GM19452 (cell line): ENCODE data around the gene RFLNA.

Experiments
- ATAC-seq: cut with Tn5 transposase; IDR thresholded peaks from one replicate; pipeline ENCODE4 v1.9.1; 2021; ENCODE audit not compliant: unreplicated experiment

RFLNA gene, protein sequence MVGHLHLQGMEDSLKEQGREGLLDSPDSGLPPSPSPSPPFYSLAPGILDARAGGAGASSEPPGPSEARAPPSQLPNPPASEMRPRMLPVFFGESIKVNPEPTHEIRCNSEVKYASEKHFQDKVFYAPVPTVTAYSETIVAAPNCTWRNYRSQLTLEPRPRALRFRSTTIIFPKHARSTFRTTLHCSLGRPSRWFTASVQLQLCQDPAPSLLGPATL

DNA sequence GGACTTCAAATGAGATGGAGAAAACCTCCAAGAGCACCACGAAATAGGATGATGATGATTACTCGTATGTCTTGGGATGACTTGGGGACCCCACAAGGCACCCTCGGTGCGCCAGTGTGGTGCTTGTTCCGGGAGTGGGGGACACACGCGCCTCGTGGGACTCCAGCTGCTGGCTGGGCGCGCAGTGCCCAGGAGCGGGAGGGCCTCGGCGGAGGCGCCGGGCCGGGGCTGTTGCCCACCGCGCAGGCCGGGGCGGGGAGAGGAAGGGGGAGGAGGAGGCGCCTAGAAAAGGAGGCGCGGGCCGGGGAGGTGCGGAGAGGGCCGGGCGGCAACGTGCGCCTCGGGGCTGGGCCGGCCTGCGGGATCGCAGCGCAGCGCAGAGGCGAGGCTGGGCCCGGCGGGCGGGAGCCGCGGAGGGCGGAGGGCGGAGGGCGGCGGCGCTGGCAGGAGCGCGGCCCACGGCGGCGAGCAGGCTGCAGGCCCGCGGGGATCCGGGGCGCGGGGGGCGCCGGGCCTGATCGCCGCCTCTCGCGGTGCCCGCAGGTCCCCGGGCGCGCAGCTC is at the start of gene RFLNA:
TSS of gene RFLNA (plus strand) at position 314 of the 562 bp plus-strand sequence. CDS start 337 bp downstream, outside the sequence.
- no peak for ATAC-seq

DNA sequence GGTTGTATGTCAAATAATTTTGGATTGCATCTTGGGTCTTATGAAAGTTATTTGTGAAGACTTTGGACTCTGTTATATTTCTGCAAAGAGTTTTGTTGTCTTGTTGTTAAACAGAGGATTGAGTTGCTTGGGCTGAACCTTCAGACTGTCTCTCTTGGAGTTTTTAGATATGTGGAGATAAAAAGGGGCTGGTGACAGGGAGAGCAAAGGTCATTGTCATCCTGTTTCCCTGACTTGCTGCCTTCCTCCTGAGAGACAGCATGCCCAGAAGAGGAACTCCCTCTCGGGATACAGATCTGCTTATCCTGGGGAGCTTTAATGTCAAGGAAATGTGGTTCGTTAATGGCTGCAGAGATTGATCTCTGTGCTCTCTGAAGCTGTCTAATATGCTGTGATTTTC is 47.6 kb upstream of the RFLNA start:
- ATAC-seq = no peak

DNA sequence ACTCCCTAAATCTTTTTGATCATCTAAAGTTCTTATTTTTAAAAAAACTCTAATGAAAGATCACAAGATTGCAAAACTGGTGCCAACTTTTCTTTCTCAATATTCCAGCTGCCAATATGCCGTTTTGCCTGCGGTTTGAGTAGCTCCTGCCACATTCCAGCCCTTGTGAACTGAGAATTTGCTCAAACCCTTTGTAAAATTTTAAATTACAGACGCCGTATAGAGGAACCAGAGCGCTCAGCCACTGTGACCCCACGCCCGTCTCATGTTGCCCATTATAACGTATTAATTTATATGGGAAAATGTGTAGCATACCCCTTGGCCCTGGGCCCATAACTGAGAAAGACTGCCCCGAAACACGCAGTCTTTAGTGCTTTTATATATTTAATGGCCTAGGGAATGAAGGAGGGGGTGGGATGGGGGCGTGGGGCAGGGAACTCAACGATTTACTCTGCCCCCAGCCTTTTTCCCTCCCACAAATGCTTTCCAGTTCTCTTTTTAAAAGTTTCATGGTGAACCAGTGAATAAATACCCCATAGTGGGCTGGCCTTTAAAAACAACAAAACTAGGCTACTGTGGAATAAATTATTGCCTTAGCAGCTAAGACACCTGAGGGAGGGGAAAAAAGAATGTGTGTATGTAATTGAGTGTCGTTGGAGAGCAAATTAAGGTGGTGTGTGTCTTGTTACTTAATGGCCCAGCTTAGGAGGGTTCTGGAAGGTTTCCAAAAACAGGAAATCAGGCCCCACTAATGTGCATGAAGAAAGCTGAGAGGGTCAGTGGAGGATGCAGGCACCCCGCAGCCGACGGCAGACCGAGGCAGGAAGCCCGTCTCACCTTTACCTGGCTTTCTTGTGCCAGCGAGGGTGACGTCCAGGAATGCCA is 45.7 kb upstream of the RFLNA start:
- no peak for ATAC-seq

DNA sequence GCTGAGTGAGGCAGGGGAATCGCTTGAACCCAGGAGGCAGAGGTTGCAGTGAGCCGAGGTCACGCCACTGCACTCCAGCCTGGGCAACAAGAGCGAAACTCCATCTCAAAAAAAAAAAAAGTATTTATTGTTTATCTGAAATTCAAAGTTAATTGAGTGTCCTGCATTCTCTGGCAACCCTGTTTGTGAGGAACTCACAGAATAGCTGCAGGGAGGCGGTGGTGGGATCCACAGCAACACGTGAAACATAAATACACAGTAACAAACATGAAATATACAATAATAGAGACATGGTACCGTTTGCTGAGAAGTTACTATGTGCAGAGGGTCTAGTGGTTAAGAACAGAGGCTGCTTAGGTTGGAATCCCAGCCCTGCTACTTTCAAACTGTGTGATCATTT is 43.7 kb upstream of the RFLNA start:
- ATAC-seq = no peak

DNA sequence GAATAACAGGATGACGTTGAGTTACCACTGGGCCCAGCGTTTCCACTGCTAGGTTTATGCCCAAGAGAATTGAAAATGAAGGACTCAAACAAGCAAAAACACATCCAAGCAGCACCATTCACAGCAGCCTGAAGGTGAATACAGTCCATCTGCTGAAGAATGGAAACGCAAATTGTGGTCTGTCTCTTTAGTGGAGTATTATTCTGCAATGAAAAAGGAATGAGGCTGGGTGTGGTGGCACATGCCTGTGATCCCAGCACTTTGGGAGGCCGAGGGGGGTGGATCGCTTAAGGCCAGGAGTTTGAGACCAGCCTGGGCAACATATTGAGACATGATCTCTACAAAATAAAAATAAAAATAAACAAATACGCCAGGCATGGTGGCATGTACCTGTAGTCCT is 41.9 kb upstream of the RFLNA start:
- ATAC-seq = no peak

DNA sequence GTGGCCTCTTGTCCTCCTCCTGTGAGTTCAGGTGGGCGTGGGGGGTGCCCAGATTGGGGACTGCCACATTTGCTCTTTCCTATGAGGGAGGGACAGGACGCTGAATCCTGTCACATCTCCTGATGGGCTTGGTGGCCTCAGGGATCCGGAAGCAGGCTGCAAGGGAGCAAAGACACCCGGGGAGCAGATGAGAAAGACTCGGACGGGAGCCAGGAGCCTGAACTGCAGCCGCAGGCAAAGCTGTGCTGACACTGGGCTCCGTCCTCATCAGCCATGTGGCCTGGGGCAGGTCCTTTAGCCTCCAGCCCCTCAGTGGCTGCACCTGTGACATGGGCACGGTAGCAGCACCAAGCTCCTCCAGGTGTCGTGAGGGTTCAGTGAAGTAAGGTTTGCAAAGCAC is 40.8 kb upstream of the RFLNA start:
- ATAC-seq = no peak

DNA sequence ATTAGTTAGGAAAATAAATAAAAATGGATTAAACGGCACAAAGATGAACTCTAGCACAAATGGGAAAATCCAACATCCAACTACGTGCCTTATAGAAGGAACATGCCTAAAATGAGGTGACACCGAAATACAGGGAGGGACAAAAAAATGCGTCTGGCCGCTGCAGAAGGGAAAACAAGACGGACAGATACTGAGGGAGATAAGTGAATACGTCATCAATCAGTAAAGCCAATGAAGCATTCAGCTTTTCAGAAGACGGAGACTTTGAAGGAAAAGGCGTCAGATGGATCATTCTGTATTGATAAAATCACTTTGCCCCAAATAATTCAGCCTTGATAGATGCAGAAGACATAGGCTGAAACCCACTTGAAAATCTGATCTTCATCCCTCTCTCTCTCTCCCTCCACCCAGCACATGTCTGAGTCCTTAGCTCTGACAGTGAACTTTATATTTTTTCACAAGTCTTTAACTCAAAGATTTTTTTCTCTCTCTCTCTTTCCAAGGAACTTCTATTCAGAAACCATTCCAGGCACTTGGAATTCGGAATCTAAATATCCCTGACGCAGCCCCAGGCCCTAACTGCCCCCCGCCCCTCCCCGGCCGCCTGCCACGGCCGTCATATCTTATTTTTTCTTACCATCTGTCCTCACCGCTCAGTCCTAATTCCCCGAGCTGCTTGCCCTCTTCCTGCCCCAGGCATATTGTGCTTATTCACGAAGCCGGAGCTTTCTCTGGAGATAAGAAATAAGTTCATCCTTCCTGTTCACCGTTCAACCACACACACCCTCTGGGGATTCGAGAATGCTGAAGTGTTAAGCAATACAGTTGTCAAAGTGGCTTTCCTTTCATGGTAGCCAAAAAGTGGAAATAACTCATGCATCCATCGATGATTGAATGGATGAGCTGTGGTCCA is 35.5 kb upstream of the RFLNA start:
- no peak for ATAC-seq

DNA sequence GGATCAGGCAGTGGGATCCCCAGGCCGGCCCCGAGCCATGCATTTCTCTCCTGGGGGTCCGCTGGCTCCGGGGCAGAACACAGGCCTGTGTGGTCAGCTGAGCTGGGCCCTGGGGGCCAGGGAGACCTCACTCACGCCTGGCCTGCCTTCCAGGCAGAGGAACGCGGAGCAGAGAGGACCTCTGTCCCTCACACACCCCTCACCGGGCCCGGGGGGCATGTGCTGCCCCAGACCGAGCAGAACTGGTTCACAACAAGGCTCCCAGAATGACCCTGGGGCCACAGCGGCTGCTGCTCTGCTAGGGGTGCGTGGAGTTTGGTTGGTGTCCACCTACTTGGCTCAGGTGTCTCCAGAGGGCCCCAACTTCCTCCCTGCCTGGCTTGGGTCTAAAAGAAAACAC is 33.0 kb upstream of the RFLNA start:
- no peak for ATAC-seq

DNA sequence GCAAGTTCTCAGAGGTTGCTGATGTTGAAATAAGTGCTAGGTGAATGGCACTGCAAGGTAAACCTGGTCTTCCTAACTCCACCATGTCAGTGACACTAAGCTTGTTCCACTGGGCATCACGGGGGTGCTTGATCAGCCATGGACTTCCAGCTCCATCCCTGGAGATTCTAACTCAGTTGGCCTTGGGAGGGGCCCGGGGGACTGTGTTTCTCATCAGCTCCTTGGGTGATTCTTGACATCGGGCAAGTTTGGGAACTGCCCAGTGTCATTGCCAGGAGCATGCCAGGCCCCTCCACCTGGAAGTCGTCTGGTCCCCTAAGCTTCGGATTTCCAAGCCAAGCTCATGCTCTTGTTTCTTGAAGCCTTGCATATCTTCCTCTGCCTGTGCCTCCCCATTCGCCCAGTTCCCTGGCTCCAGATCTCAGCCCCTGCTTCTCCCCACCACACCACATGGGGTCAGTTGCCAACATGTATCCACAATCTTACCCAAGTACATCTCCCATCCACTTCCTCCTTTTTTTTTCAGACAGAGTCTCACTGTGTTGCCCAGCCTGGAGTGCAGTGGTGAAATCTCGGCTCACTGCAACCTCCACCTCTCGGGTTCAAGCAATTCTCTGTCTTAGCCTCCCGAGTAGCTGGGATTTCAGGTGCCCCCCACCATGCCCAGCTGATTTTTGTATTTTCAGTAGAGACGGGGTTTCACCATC is 30.7 kb upstream of the RFLNA start:
- ATAC-seq = no peak

DNA sequence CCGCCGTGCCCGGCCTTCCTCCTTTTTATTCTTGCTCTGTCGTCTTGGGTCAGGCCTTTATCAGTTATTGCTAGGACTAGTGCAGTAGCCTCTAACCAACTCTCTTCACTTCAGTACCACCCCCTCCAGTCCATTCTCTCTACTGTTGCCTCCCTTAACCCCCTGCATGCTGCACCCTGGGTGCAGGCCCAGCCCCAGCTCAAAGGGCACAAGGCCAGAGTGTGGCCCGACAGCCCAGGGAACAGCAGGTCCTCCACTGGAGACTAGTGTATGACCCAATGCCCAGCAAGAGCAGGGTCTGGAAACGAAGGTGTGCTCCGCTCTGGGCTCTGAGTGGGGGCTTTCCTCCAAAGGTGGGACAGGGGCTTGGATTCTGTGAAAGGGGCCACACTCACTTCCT is 30.0 kb upstream of the RFLNA start:
- no peak for ATAC-seq

DNA sequence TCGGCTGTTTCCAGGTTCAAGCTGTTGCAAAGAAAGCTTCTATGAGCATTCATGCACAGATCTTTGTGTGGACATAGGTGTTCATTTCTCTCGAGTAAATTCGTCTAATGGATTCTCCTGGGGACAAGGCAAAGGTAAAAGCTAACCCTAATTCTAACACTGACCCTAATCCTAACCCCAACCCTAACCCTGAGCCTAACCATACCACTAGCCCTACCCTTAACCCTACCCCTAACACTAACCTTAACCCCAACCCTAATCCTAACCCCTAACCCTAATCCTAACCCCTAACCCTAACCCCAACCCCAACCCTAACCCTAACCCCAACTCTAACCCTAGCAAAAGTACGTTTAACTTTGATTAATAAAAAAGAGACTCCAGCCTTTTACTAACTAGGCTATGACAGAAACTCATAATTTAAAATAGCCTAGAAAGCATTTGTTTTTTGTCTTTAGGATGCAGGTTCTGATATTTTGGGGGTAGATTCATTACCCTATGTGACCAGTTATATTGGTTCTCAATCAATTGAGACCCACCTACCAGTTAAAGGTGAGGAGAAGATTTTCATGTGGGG is 27.6 kb upstream of the RFLNA start:
- no peak for ATAC-seq

DNA sequence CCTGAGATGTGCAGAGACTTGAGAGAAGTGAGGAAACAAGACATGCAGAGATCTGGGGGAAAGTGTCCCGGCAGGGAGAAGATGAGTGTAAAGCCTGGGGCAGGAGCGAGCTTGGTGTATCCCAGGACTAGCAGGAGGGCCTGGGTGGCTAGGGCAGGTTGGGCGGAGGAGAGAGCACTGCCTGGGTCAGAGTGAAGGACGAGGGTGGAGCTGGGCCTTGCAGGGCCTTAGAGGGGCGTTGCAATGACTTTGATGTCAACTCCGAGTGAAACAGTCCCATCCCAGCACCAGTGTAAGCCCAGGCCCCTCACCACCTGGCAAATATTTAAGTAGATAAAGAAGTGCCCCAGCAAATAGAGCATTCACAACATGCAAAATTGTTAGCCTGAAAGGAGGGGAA is 24.2 kb upstream of the RFLNA start:
- no peak for ATAC-seq

DNA sequence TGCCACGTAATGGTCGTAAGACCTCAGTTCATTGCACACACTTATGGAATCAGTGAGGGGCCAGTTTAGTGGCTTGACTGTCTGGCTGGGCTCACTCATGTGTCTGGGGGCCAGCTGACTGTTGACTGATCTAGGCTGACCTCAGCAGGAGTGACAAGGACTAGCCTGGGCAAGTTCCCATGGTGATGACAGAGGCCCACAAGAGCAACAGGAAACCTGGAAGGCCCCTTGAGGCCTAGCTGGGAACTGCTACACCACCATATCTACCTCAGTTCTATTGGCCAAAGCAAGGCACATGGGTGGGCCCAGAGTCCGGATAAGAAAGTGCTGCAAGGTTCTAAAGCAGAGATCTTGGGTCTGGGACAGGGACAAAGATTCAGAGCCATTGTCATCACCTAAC is 21.3 kb upstream of the RFLNA start:
- ATAC-seq = peak; percentile 91

DNA sequence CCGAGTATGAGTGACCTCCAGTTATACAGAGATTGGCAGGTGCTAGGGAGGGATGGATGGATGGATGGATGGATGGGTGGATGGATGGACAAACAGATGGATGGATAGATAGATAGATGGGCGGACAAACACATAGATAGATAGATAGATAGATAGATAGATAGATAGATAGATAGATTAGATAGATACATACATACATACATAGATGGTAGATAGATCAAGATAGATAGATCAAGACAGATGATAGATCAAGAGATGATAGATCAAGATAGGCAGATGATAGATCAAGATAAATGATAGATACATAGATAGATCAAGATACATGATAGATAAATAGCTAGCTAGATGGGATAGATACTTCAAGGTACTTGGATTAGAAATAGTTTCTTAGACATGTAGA is 18.6 kb upstream of the RFLNA start:
- ATAC-seq = no peak

DNA sequence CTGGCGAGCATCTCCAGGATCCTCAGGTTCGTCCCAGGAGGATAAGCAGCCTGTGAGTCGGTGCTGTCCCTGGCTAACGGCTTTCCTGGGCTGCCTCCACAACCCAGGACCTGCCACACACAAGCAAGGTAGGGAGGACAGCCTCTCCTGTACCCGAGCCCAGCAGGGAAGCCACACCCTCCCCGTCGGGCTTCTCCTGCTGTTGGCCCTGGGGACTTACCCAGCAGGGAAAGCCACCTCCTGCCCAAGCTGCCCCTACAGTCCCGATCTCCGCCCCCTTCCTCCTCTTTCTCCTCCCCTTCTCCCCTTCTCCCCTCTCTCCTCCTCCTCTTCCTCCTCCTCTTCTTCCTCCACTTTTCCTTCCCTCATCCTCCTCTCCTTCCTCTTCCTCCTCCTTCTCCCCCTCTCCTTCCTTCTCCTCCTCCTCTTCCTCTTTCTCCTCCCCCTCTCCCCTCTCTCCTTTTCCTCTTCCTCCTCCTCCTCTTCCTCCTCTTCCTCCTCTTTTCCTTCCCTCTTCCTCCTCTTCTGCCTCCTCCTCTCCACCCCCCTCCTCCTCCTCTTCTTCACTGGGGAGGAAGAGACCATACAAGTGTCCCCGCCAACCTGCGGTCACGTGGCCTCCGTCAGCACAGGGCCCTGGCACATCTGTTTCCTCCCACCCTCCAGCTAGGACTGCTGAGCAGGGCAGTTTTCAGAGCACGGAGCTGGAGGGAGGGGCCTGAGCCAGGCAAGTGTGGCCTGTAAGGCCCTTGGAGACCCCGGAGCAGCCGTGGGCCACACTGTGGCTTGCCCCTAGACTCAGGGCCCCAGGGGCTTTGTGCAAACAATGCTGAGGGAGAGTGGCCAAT is 17.3 kb upstream of the RFLNA start:
- ATAC-seq = no peak

DNA sequence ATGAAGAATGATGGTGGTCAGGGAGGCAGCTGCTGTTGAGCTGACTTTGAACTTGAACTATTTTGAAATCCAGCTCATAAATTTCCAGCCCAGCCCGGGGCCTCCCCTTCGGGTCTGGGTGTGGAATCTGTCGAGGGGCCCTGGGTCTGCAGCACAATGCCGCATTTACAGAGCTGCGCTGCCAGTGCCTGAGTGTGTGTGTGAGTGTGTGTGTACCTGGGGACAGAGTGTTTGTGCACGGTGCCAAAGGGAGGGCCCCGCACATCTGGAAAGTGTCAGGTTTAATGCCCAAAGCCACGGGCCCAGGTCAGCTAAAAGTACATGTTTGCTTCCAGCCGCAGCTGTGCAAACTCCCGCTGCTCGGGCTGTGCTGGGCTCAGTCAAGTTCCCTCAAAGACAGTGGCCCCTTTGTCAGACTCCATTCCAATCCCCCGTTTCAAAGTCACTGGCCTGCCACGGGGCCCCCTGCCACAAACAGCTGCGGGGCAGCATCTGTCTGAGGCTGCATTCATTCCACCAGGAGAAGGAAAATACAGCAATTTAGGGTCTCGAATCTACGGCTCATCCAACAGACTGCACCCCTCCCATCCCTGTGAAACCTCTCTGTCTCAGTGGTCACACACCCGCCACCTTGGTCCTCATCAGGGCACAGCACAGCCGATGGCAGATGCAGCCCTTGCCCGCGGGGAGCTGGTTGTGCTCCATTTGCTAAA is 16.3 kb upstream of the RFLNA start:
- no peak for ATAC-seq

DNA sequence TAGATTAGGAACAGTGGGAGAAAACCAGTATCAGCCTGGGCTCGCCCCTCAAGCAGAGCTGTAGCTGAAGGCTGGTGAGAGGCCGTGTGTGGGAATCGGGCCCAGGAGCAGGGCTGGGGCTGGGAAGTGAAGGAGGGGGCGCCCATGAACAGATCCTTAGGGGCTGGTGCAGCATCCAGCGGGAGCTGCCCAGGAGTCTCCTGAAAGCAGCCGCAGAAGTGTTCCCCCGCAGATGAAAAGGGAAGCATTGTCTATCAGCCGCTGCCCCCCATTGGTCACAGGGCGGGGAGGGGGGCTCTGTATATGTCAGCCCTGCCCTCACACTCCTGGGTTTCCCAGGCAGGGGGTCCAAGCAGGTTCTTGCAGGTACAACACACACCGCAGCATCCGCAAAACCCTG is 15.6 kb upstream of the RFLNA start:
- no peak for ATAC-seq

DNA sequence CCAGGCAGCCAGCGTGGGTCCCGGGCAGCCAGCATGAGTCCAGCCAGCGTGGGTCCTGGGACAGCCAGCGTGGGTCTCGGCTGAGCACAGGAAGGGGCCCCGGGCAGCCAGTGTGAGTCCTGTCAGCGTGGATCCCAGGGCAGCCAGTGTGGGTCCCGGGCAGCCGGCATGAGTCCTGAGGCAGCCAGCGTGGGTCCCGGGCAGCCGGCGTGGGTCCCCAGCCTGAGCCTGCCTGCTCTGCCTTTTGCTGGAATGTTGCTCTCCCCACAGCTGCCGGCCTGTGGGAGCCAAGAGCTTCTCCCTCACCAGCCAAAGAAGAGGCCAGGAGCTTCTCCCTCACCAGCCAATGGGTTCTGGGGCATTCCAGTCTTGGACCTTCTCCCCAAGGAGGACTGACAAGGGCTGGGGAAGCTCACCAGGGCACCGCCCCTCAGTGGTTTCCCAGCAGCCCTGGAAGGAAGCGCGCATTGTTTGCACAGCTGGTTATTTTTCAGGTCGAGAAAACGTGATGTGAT is 15.0 kb upstream of the RFLNA start:
- no peak for ATAC-seq
